ENCODE measurements around the gene PLVAP.
A peak's percentile ranks its signal among the peaks of the same experiment; 100 is the strongest.

Gene PLVAP

GRCh38 chr19:17376935-17377600, at the start of gene PLVAP:
Gene PLVAP (minus strand): TSS chr19:17377342. CDS start chr19:17377288, 54 bp downstream.
- no peak for DNase-seq (ENCODE audit: low read depth, low spot score)

DNA sequence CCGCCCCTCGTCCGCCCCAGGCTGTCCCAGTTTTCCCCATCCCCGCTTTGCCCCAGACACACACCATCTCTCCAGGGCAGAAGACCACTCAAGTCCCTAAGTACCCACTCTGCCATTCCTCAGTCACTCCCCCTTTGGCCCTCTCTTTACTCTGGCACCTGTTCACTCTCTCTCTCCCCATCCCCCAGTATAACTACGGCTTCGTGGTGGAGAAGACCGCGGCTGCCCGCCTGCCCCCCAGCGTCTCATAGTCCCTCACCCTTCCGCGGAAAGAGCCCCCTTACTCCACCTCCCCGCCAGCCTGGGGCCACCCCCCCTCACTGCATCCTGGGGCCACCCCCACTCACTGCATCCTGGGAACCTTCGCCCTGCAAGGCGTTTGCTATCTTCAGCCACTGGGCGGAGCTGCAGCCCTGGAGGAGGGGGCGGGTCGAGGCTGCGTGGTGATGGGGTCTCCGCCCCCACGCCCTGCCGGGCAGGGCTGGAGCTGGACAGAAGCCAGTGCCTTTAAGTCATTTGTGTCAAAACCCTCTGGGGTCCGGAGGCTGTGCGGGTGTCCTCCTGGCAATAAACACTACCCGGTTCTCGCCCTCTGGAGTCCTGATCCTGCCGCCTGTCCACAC, 47.7 kb upstream of the PLVAP start:
- no peak for DNase-seq (ENCODE audit: low read depth, low spot score)

DNA sequence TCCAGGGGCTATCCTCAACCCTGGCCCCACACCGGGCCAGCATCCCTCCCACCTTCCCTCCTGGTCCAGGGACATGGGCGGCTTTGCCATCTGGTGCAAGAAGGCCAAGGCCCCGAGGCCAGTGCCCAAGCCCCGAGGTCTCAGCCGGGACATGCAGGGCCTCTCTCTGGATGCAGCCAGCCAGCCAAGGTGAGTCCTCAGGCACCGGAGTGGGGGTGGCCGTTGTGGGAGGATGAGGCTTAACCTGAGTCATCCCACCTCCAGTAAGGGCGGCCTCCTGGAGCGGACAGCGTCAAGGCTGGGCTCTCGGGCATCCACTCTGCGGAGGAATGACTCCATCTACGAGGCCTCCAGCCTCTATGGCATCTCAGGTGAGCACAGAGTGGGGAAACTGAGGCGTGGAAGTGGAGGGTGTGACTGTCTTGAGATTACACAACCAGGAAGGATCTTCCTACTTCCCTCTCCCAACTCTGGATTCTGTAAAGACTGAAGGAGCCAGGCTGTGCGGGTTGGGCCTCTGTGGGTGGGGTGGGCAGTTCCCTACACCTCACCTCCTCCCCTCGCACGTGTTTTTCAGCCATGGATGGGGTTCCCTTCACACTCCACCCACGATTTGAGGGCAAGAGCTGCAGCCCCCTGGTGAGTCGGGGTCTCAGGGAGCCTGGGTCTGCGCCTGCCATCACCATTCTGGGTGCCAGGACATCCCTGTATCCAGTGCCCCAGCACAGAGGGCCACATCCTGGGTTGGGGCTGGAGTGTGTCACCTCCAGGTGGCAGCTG, 46.5 kb upstream of the PLVAP start:
- no peak for DNase-seq (ENCODE audit: low read depth, low spot score)

GRCh38 chr19:17421942-17422341, 44.8 kb upstream of the PLVAP start:
- no peak for DNase-seq (ENCODE audit: low read depth, low spot score)

DNA sequence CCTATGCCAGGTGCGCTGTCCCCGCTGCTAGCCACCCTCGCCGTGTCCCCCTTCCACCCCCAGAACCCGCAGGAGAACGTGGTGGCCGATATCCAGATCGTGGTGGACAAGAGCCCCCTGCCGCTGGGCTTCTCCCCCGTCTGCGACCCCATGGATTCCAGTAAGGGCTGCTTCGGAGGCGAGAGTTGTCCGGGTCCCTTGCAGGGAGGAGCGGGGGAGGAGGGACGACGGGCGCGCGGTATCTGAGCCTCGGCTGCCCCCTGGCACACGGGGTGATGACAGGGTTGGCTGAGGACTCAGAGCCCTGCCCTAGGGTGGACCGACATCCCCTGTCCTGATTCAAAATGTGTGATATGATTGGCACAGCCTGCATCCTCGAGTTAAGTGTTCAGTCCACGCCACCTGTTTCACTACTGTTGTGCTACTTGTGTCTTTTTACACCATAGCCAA, 43.4 kb upstream of the PLVAP start:
- no peak for DNase-seq (ENCODE audit: low read depth, low spot score)

GRCh38 chr19:17419621-17420474, 42.7 kb upstream of the PLVAP start, which contains the start of gene MVB12A:
Gene MVB12A (plus strand): TSS chr19:17420047. CDS start chr19:17420136, 89 bp downstream.
- DNase-seq (ENCODE audit: low read depth, low spot score): peak; percentile 99

GRCh38 chr19:17419154-17419620, 42.0 kb upstream of the PLVAP start:
- DNase-seq (ENCODE audit: low read depth, low spot score): no peak

GRCh38 chr19:17418710-17419109, 41.6 kb upstream of the PLVAP start:
- DNase-seq (ENCODE audit: low read depth, low spot score): no peak

- no peak for DNase-seq (ENCODE audit: low read depth, low spot score)
Observed at GRCh38 chr19:17415121-17415520, 38.0 kb upstream of the PLVAP start.

DNA sequence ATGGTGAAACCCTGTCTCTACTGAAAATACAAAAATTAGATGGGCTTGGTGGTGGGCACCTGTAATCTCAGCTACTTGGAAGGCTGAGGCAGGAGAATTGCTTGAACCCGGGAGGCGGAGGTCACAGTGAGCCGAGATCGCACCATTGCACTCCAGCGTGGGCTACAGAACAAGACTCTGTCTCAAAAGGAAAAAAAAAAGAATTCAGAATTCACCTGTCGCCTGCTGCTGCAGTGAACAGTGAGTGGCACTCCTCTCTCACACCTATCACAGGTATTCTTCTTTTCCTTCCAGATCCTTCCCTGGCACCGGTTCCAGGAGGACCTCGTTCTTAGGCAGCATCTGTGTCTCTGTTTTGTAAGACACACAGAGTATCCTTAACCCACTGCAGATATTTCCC, 37.0 kb upstream of the PLVAP start:
- DNase-seq (ENCODE audit: low read depth, low spot score): no peak

DNA sequence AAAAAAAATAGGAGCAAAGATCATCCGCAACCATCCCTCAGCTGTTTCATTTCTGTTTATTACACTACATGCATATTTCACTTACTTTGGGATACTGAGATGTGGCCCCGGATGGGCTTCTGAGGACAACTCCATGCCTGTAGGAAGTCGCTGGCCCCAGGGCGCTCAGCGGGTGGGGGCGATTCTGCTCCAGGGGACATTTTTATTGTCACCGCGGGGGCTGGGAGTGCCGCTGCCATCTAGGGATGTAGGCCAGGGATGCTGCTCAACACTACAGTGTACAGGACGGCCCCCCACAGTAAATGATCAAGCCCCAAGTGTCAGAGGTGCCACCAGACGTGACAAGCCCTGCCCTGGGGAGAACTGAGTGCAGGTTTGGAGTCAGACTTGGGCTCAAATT, 34.7 kb upstream of the PLVAP start:
- no peak for DNase-seq (ENCODE audit: low read depth, low spot score)

DNA sequence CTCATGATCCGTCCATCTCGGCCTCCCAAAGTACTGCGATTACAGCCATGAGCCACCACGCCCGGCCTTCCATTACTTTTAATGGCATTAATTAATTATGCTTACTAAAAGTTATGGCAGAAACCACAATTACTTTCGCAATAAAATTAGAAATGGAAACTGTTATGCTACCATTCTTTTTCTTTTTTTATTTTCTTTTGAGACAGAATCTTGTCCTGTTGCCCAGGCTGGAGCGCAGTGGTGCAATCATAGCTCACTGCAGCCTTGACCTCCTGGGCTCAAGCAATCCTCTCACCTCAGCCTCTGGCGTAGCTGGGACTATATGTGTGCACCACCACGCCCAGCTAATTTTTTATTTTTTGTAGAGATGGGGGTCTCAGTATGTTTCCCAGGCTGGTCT, 32.8 kb upstream of the PLVAP start:
- DNase-seq (ENCODE audit: low read depth, low spot score): no peak

- DNase-seq (ENCODE audit: low read depth, low spot score): no peak
Observed at GRCh38 chr19:17406887-17407196, 29.7 kb upstream of the PLVAP start.

DNA sequence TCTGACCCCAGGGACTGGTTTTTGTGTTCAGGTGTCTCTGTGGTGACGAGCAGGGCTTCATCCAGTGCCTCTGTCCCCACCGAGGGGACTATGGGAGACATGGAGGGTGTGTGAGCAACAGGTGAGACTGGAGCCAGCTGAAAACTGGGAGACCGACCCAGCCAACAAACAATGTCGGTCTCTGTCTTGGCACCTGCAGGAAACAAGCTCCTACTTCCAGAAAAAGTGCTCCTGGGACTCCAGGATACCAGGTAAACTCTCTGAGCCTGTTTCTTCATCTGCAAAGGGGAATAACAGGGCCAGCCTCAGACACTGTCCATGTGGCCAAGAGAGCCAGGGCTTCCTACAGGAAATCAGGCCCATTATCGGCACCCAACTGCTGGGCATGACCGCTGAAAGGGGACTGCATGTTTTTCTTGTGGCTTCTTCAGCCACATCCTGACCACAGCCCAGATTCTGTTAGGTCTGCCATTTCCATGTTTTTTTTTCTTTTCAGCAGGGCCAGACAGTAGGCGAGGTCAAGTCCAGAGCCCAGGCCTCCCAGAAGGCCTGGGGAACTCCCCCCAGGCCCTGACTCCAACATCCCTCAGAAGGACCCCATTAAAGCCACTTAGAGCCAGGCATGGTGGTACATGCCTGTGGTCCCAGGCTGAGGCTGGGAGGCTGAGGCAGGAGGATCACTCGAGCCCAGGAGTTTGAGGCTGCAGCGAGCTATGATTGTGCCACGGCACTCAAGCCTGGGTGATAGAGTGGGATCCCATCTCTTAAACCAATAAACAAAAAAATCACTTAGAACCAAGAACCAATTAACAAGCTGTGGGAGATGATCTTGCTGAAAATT, 29.1 kb upstream of the PLVAP start:
- peak; percentile 45 for DNase-seq (ENCODE audit: low read depth, low spot score)

- no peak for DNase-seq (ENCODE audit: low read depth, low spot score)
Observed at GRCh38 chr19:17405250-17406045, 28.3 kb upstream of the PLVAP start, which contains the start of gene BST2. Gene BST2 (minus strand): TSS chr19:17405630. CDS start chr19:17405575, 55 bp downstream.

- DNase-seq (ENCODE audit: low read depth, low spot score): no peak
Observed at GRCh38 chr19:17404621-17405249, 27.6 kb upstream of the PLVAP start.

DNA sequence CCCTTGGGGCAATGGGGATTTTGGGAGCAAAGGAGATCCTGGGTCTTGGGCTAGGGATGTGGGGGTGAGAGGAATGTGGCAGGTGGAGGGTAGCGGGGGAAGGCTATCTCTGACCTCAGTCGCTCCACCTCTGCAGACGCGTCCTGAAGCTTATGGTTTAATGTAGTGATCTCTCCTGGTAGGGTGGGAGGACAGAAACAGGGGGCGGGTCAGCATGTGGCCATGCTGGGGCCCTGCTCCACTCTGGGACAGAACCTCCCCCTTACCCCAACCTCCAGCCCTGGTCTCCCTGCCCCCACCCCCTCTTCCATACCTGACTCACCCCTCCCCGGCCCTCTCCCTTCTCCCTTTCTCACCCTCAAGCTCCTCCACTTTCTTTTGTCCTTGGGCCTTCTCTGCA, 26.9 kb upstream of the PLVAP start:
- DNase-seq (ENCODE audit: low read depth, low spot score): no peak

- no peak for DNase-seq (ENCODE audit: low read depth, low spot score)
Observed at GRCh38 chr19:17402982-17403855, 26.1 kb upstream of the PLVAP start.
